ENCODE results near the gene AK9. TPM values are rescaled to one million over a fixed set of nuclear protein-coding genes. Genes with fewer than 3 reads are reported as not detected.
A peak's percentile ranks its signal among the peaks of the same experiment; 100 is the strongest.

The AK9 gene
- total and polyA plus RNA-seq, 2 of the 4 experiments (the other 2 are of a cell fraction), result 1.7 to 1.8 TPM

- no peak overlapping the region for H3K9ac ChIP-seq (ENCODE audit: low read depth, low read length)
- H2AK9ac ChIP-seq (replicated peaks; ENCODE audit: low read depth, low read length, poor library complexity), result peak overlapping the region; percentile 33
- POLR2A ChIA-PET (ENCODE audit: unreplicated experiment), result no interaction called here
- no peaks in the 10 kb centered on the region for H3K79me1 ChIP-seq (ENCODE audit: low read depth in 1 of 2, low read length in 2 of 2)
- H3K27me3 ChIP-seq (ENCODE audit: control insufficient read depth, insufficient read depth, low read length), result no peaks in the 10 kb centered on the region
- H4K8ac ChIP-seq (ENCODE audit: low read depth in 2 of 2, low read length in 2 of 2), result no peak overlapping the region
- H2BK5ac ChIP-seq (ENCODE audit: low read depth, low read length, poor library complexity, severe bottlenecking), result no peak overlapping the region
- H2BK15ac ChIP-seq (ENCODE audit: low read depth, low read length), result peak overlapping the region; percentile 46; the same call in 1 of the 3 replicates
- no peak overlapping the region for H4K5ac ChIP-seq (ENCODE audit: low read depth, low read length)
- no peak overlapping the region for H2AFZ ChIP-seq (replicated peaks; ENCODE audit: low read length, poor library complexity)
- H3K18ac ChIP-seq (ENCODE audit: low read depth, low read length), result no peak overlapping the region
- TF ChIP-seq RCOR1 (IDR thresholded peaks at IDR 0.05; ENCODE audit: insufficient replicate concordance, low read length) (no peak), MAFK (IDR thresholded peaks at IDR 0.05; ENCODE audit: low read depth, low read length) (no peak), SMC3 (IDR thresholded peaks at IDR 0.05; ENCODE audit: low read depth, low read length) (no peak), RAD21 (IDR thresholded peaks at IDR 0.05; ENCODE audit: low read length) (no peak), NFE2L2 (IDR thresholded peaks at IDR 0.05; ENCODE audit: low read depth, low read length) (no peak)
- H3K27ac ChIP-seq (ENCODE audit: insufficient read depth, low read length), result no peak overlapping the region
- H2AK5ac ChIP-seq (ENCODE audit: low read depth, low read length), result no peak overlapping the region
- intact Hi-C loops (cut with micrococcal nuclease) (no loop called here), in situ Hi-C loops (cut with MboI; ENCODE audit: low sequenced_read_pairs) (no loop called here), dilution Hi-C loops (cut with HindIII; ENCODE audit: low sequenced_read_pairs, unreplicated experiment) (loop anchor here (25.0 kb wide), 1 partner anchor 331 kb away; no protein-coding TSS in a partner anchor)
- WGBS, 2 experiments (ENCODE audit: extremely low coverage in 2 of 2, insufficient read length in 1 of 2), result no CpG with 5 or more reads among the region's 6 CpGs
- H3K14ac ChIP-seq (replicated peaks; ENCODE audit: low read depth, low read length), result no peak overlapping the region
- no peak overlapping the region for H2BK20ac ChIP-seq (ENCODE audit: low read depth, low read length)
- H3K56ac ChIP-seq (ENCODE audit: extremely low read depth, insufficient read depth, low read length), result no peak overlapping the region
- H2BK120ac ChIP-seq (ENCODE audit: low read depth, low read length), result no peak overlapping the region
- H3K4ac ChIP-seq (ENCODE audit: low read depth, low read length), result peak overlapping the region; percentile 17; the same call in 1 of the 2 replicates
- H4K20me1 ChIP-seq (ENCODE audit: insufficient read depth, low read length), result no peaks in the 10 kb centered on the region
- DNase-seq (no peak), ATAC-seq (ENCODE audit: low read depth) (no peak)
- H3K9me3 ChIP-seq (ENCODE audit: control insufficient read depth, insufficient read depth, low read length), result no peaks in the 10 kb centered on the region
- BruUV-seq (replicated peaks), result no TSS peak
- no peak overlapping the region for H3K4me3 ChIP-seq (ENCODE audit: insufficient read depth, low read depth, low read length)
- H3K9me1 ChIP-seq (ENCODE audit: insufficient read depth, low read length), result 0 out of 2 replicates have a peak, but pooled peaks cover 3% of the 10 kb centered on the region
- CTCF ChIA-PET, result interaction anchor here (6.7 kb wide), 1 partner anchor 332 kb away, joined by 78 read pairs; no protein-coding TSS in a partner anchor
- no peak overlapping the region for H3K4me2 ChIP-seq (ENCODE audit: low read depth, low read length)
- H3K36me3 ChIP-seq (ENCODE audit: control insufficient read depth, insufficient read depth, low read length), result no peaks in the 10 kb centered on the region
- H4K91ac ChIP-seq (ENCODE audit: insufficient read depth, low read depth, low read length), result no peak overlapping the region
- no peaks in the 10 kb centered on the region for H3K4me1 ChIP-seq (ENCODE audit: control insufficient read depth, insufficient read depth, low read length)
- H3K23ac ChIP-seq (ENCODE audit: low read depth, low read length), result no peak overlapping the region
Measured at GRCh38 chr6:109706513-109706912, 15.5 kb upstream of the AK9 start.
